ENCODE data around the gene TRMU.
"Not testable (repeated sequence)": the region's sequence is repeated elsewhere in the genome, so short reads cannot be mapped to it uniquely, and the experiment has no call there.

Gene TRMU

DNA sequence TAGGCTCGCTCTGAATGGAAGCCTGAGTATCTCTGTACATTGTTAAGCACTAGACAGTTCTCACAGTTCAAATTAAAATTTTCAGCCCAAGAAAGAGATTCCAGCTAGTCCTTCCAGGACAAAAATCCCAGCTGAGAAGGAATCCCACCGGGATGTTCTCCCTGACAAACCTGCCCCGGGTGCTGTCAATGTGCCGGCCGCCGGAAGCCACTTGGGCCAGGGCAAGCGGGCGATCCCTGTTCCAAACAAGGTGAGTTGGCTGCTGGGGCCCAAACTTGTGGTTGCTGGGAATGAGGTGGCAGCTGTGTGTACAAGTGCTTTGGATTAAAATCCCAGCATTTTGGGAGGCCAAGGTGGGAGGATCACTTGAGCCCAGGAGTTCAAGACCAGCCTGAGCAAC, 23.5 kb upstream of the TRMU start:
- no peak for DNase-seq
- Histone ChIP-seq H3K9me3 (ENCODE audit: severe bottlenecking) (no peaks in the 10 kb centered on the region), H3K4me3 (ENCODE audit: low read depth, low read length) (no peak overlapping the region), H3K27me3 (ENCODE audit: insufficient read depth, low read depth, severe bottlenecking) (no peaks in the 10 kb centered on the region), H3K36me3 (peaks cover 60% of the 10 kb centered on the region), H3K27ac (no peak overlapping the region)
- TF ChIP-seq, protein P1, sequence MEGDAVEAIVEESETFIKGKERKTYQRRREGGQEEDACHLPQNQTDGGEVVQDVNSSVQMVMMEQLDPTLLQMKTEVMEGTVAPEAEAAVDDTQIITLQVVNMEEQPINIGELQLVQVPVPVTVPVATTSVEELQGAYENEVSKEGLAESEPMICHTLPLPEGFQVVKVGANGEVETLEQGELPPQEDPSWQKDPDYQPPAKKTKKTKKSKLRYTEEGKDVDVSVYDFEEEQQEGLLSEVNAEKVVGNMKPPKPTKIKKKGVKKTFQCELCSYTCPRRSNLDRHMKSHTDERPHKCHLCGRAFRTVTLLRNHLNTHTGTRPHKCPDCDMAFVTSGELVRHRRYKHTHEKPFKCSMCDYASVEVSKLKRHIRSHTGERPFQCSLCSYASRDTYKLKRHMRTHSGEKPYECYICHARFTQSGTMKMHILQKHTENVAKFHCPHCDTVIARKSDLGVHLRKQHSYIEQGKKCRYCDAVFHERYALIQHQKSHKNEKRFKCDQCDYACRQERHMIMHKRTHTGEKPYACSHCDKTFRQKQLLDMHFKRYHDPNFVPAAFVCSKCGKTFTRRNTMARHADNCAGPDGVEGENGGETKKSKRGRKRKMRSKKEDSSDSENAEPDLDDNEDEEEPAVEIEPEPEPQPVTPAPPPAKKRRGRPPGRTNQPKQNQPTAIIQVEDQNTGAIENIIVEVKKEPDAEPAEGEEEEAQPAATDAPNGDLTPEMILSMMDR (IDR thresholded peaks at IDR 0.05; ENCODE audit: low read depth, low read length) = no peak

DNA sequence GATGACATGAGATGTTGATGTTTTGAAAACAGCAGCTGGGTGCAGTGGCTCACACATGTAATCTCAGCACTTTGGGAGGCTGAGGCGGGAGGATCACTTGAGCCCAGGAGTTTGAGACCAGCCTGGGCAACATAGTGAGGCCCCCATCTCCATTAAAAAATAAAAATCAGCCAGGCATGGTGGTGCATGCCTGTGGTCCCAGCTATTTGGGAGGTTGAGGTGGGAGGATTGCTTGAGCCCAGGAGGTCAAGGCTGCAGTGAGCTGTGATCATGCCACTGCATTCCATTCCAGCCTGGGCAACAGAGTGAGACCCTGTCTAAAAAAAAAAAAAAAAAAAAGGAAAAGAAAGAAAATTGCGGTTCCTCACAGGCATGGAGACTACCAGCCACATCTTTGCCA, 22.7 kb upstream of the TRMU start:
- H3K36me3 ChIP-seq = peaks cover 65% of the 10 kb centered on the region
- H3K27me3 ChIP-seq (ENCODE audit: insufficient read depth, low read depth, severe bottlenecking); H3K27ac ChIP-seq: not testable (repeated sequence)

DNA sequence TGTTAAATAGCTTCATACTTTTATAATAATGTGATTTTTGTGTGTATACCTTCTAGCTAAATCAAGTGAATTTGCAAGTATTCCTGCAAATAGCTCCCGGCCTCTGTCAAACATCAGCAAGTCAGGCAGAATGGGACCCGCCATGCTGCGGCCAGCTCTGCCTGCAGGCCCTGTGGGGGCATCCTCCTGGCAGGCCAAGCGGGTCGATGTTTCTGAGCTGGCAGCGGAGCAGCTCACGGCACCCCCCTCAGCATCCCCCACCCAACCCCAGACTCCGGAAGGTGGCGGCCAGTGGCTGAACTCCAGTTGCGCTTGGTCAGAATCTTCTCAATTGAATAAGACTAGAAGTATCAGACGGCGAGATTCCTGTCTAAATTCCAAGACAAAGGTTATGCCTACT, 19.5 kb upstream of the TRMU start:
- Histone ChIP-seq H3K4me3 (ENCODE audit: low read depth, low read length) (no peak overlapping the region), H3K36me3 (peaks cover 65% of the 10 kb centered on the region), H3K27ac (no peak overlapping the region), H3K9me3 (ENCODE audit: severe bottlenecking) (no peaks in the 10 kb centered on the region), H3K27me3 (ENCODE audit: insufficient read depth, low read depth, severe bottlenecking) (no peaks in the 10 kb centered on the region)
- DNase-seq = no peak
- TF ChIP-seq, protein P1 (IDR thresholded peaks at IDR 0.05; ENCODE audit: low read depth, low read length) = no peak

More for the DNA sequence above, 22.7 kb upstream of the TRMU start:
- DNase-seq; H3K4me3 ChIP-seq (ENCODE audit: low read depth, low read length); H3K9me3 ChIP-seq (ENCODE audit: severe bottlenecking): not testable (repeated sequence)

DNA sequence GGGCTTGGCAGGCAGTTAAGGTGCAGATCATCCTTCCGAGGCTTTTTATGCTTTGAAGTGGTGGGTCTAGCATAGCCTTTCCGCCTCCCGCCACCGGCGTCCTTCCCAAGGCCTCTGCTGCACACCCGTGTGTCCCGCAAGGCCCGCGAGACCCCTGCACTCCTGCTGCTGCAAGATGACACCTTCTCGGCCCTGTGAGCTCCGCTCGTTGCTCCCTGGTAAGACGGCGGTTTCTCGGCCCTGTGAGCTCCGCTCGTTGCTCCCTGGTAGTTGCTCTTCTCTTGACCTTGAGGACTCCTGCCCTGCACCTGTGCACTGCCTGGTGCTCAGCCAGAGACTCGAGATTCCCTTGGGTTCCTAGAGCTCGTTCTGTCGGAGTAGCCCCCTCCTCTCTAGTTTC, 17.9 kb upstream of the TRMU start:
- no peak for DNase-seq
- TF ChIP-seq, protein P1 (IDR thresholded peaks at IDR 0.05; ENCODE audit: low read depth, low read length) = no peak
- no peak overlapping the region for H3K27ac ChIP-seq
- no peaks in the 10 kb centered on the region for H3K27me3 ChIP-seq (ENCODE audit: insufficient read depth, low read depth, severe bottlenecking)
- peaks cover 65% of the 10 kb centered on the region for H3K36me3 ChIP-seq
- H3K4me3 ChIP-seq (ENCODE audit: low read depth, low read length) = no peak overlapping the region
- no peaks in the 10 kb centered on the region for H3K9me3 ChIP-seq (ENCODE audit: severe bottlenecking)

DNA sequence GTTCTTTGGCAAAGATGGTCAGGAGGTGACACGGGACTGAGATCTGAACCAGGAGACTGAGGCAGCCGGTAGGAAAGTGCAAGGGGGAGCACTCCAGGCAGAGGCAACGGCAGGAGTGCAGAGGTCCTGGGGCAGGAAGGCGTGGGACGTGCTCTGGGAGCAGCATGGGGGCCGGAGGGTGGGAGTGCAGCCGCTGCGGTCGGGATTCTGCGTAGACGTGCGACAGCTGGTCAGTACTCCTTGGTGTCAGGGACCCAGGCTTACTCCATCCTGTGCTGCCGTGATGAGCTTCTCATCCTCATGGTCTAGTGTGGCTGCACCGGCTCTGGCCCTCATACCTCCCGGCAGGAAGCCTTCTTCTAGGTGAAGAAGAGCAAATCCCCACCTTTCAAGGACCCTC, 16.9 kb upstream of the TRMU start:
- Histone ChIP-seq H3K27me3 (ENCODE audit: insufficient read depth, low read depth, severe bottlenecking) (no peaks in the 10 kb centered on the region), H3K9me3 (ENCODE audit: severe bottlenecking) (no peaks in the 10 kb centered on the region), H3K4me3 (ENCODE audit: low read depth, low read length) (no peak overlapping the region), H3K36me3 (peaks cover 68% of the 10 kb centered on the region), H3K27ac (no peak overlapping the region)
- DNase-seq = no peak
- TF ChIP-seq, protein P1 (IDR thresholded peaks at IDR 0.05; ENCODE audit: low read depth, low read length) = no peak

DNA sequence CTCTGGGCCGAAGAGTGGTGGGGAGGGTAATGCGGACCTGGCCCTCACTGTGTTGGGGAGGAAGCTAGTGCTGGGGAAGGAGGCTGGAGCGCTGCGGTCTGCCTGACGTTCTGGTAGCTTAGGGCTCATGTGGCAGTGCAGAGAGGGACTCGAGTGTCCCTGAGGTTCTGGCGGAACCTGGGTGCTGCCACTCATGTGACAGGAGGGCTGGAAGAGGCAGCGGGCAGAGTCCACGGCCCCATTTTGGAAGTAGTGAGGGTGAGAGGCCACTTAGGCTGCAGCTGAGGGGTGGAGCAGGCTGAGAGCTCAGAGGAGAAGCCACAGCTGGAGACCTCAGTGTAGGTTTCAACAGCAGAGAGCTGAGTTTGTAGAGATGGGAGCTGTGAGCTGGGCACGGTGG, 16.2 kb upstream of the TRMU start:
- TF ChIP-seq, protein P1 (IDR thresholded peaks at IDR 0.05; ENCODE audit: low read depth, low read length) = no peak
- no peaks in the 10 kb centered on the region for H3K27me3 ChIP-seq (ENCODE audit: insufficient read depth, low read depth, severe bottlenecking)
- no peak overlapping the region for H3K4me3 ChIP-seq (ENCODE audit: low read depth, low read length)
- no peak for DNase-seq
- H3K9me3 ChIP-seq (ENCODE audit: severe bottlenecking) = no peaks in the 10 kb centered on the region
- no peak overlapping the region for H3K27ac ChIP-seq
- peaks cover 74% of the 10 kb centered on the region for H3K36me3 ChIP-seq

Data from WERI-Rb-1 (cell line).